AG08395 (cell line): Measurements from ENCODE around the gene TMEM79.
A peak's percentile ranks its signal among the peaks of the same experiment; 100 is the strongest.

Experiments
- DNase-seq: peaks from one replicate; pipeline ENCODE4 v3.0.0; 2012; ENCODE audit warnings: mixed read lengths, low spot score

Gene TMEM79, protein sequence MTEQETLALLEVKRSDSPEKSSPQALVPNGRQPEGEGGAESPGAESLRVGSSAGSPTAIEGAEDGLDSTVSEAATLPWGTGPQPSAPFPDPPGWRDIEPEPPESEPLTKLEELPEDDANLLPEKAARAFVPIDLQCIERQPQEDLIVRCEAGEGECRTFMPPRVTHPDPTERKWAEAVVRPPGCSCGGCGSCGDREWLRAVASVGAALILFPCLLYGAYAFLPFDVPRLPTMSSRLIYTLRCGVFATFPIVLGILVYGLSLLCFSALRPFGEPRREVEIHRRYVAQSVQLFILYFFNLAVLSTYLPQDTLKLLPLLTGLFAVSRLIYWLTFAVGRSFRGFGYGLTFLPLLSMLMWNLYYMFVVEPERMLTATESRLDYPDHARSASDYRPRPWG

DNA sequence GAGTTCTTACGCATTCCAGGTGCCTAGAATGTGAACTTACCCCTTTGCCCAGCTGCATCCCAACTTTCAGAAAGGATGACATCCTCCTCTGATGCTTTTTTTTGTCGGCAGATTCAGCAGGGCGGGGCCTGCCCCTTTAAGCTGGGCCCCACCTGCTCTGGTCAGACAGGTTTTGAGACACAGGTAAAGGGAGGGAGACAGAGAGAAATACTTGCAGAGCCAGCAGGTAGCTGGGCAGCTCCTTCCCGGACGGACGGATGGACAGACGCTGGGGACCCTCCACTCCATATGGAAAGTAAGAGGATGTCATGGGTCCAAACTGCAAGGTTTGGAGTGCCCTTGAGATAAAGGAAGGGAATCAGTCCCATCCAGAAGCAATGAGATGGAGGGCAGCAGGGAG is at the start of gene TMEM79:
Gene TMEM79, plus strand, starts transcription at position 214 of the 400 bp plus-strand sequence. CDS start 902 bp downstream, outside the sequence.
- no peak for DNase-seq

DNA sequence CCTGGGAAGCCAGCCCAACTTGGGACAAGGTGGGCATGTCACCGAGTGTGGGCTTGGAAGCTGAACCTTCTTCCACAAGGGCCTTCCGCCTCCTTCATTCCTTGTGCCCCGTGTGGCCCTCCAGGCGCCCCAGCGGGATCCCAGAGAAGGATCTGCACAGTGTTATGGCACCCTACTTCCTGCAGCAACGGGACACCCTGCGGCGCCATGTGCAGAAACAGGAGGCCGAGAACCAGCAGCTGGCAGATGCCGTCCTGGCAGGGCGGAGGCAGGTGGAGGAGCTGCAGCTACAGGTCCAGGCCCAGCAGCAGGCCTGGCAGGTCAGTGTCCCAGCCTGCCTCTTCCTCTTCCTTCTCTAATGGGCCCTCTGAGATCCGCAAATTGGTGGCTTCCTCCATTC is 48.0 kb upstream of the TMEM79 start:
- no peak for DNase-seq

DNA sequence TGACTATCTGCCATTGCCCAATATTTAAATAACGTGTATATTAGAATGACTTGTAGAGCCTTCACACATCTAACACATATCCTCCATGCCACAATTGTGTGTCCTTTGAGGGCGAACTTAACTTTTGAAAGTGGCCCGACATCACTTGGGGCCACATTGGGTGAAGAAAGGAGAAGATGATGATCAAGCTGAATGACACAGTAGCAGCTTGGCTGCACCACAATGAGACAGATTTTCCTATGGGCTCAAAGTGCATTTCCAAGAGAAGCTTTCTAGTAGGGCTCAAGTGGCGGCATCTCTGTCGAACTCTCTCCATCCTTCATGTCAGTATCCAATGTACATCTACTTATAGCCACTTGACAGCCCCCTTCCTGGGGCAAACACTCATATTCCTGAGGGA is 45.9 kb upstream of the TMEM79 start:
- DNase-seq = no peak

DNA sequence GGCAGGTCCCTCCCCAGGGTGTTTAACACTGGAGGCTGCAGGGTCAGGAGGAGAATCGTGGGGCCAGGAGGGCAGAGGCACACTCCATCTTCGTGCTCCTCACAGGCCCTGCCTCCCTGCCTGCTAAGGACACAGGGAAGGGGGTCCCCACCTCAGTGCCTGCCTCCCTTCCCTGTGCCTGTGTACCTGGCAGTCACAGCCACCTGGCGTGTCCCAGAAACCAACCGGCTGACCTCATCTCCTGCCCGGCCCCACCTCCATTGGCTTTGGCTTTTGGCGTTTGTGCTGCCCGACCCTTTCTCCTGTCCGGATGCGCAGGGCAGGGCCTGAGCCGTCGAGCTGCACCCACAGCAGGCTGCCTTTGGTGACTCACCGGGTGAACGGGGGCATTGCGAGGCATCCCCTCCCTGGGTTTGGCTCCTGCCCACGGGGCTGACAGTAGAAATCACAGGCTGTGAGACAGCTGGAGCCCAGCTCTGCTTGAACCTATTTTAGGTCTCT is 42.8 kb upstream of the TMEM79 start:
- peak; percentile 48 for DNase-seq

DNA sequence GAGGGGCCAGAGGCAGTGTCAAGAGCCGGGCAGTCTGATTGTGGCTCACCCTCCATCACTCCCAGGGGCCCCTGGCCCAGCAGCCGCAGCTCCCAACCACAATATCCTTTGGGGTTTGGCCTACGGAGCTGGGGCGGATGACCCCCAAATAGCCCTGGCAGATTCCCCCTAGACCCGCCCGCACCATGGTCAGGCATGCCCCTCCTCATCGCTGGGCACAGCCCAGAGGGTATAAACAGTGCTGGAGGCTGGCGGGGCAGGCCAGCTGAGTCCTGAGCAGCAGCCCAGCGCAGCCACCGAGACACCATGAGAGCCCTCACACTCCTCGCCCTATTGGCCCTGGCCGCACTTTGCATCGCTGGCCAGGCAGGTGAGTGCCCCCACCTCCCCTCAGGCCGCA is 42.2 kb upstream of the TMEM79 start, which contains the start of gene BGLAP:
Gene BGLAP, plus strand, starts transcription at position 259 of the 400 bp plus-strand sequence. Its CDS starts 48 bp downstream, at position 307.
- DNase-seq = no peak

DNA sequence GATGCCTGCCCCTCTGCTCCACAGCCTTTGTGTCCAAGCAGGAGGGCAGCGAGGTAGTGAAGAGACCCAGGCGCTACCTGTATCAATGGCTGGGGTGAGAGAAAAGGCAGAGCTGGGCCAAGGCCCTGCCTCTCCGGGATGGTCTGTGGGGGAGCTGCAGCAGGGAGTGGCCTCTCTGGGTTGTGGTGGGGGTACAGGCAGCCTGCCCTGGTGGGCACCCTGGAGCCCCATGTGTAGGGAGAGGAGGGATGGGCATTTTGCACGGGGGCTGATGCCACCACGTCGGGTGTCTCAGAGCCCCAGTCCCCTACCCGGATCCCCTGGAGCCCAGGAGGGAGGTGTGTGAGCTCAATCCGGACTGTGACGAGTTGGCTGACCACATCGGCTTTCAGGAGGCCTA is 41.4 kb upstream of the TMEM79 start:
- no peak for DNase-seq

DNA sequence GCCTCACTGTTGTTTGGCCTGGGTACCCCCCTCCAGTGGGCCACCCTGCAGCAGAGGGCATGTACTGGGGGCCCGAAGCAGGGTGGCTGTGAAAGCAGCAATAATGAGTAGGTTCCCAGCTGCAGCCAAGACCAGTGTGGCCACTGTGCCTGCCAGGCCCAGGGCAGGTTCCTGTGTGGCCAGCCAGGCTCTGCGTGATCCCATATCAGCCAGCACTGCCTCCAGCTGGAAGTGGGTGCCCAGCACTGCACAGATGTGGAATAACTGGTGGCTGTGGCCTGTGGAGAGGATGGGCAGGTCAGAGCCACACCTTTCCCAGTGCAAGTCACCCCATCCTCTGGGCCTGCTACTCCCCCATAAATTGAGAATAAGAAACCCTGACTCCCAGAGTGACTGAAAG is 40.0 kb upstream of the TMEM79 start:
- no peak for DNase-seq

DNA sequence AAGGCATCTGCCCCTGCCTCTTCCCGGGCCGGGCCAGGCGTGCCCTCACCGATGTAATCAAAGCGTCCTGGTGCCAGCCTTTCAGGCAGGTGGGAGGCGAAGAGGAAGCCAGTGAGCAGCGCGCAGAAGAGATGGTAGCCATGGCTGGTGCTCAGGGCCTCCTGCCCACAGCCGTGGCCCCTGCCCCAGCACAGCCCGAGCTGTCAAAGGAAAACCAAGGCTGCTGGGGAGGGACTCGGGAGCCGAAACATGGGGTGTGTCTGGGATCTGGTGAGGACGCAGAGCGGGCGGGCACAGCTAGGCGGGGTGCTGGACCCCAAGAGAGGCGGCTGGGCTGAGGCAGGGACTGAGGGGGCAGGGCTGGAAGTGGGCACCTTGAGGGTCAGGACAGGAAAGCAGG is 39.4 kb upstream of the TMEM79 start:
- DNase-seq = no peak

DNA sequence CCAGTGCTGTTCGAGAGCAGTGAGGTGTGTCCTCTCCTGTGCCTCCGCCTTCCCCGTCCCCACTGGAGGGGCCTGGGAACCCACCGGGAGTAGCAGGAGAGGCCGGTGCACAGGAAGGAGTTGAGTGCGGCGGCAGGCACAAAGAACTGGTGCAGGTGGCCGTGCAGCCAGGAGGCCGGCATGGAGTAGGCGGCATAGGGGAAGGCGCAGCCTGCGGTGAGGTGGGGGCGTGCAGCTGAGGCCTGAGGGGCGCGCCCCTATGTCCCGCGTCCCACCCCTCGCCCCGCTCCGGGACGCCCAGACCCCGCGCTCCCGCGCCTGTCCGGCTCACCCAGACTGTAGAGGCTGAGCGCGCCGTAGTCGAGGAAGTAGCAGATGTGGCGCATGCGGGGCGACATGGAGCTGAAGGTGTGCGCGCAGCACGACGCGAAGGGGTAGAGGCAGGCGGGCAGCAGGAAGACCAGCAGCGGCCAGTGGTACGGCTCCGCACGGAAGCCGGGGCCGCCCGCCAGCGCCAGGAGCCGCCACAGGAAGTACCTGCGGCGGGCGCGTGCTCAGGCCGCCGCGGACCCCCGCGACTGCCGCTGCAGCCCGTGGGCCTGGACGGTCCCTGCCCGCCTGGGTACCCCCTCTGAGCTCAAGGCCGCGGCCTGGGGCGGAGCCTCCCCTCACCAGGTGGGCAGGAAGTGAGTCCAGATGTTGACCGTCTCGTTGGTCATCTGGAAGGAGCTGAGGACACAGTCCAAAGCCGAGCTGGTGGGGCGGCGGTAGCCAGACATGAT is 38.5 kb upstream of the TMEM79 start:
- DNase-seq = peak; percentile 21

DNA sequence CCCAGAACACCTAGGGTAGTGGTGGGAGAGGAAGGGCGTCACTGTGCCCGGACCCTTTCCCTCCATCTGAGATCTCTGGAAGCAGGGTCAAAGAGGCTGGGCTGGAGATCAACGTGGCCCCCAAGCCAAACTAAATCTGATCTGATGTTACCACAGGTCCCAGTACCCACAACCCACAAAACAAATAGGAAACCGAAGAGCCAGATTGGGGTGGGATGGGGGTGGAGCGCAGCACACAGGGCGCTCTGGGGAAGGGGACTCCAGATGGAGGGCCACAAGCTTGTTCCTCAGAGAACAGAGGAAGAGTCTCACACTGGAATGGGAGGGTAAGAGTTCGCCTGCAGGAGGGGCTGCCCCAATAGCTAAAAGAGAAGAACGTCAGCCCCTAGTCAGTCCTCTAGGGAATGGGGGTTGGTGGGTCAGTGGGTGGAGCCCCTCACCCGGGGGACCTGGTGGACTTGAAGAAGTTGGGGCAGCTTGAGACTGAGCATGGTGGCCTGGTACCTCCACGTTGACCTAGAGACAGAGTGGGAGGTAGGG is 37.8 kb upstream of the TMEM79 start:
- DNase-seq = no peak

DNA sequence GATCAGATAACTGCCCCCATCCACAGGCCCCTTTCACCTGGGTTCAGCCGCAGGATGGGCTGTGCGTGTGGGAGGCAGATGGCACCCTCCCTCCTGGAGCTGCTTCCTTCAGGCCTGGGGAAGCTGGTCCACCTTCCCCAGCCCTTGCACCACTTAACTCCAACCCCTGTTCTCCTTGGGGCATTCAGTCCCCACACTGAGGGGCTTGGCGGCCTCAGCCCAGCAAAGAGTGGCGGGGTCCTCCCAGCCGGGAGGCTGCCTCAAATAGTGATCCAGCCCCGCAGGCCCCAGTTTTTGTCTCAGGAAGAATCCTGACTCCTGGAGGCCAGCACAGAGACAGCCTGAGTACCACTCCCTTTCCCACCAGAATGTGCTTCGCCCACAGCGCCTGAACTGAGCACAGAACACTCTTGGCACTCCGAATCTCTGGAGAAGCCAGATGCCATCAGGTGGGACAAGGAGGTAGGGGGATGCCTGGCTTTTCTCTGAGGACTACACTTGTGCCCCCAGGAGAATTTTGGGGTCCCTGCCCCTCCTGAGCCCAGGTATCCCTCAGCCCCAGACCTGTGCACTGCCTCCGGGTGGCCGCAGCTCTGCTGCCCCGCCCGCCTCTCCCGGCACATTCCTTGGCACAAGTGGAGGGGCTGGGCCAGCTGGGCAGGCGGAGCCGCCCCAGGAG is 37.2 kb upstream of the TMEM79 start:
- DNase-seq = no peak

DNA sequence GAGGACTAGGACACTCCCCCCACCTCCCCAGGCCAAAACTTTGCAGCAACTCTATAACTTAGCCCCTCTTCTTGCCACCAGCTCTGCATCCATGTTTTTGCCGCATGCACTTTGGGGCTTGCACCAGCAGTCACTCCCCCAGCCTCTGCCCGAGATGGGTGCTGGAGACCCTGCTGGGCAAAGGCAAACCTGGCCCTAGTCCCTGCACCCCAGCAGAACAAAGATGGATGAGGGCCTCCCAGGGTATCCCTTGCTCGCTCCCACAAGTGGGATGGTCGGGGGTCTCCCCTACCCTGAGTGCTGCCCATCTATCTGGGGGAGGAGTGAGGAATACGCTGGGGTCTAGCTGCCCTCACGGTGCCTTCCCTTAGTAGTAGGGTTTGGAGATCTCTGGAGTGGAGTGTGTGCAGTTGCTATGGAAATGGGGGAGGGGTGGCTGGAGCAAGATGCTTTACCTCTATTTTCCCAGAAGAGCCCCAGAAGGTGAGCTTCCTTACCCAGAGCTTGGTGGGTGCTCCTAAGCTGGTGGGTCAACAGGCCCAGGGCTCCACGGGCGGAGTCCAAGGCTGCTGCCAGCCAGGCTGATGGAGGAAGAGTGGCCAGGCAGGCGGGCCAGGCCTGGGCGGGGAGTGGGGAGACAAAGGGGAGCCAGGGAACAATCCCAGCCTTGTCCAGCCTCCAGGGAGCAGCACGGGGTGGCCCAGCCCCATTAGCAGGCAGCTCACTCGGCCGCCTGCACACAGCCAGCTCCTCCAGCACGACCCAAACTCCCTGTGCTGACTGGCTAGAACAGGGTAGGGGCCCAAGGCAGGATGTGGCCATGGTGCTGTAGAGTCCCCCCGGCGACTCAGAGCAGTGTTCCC is 36.4 kb upstream of the TMEM79 start, which contains the start of gene PAQR6:
Gene PAQR6, minus strand, starts transcription at position 597 of the 863 bp plus-strand sequence. CDS start 1,325 bp downstream, outside the sequence.
- no peak for DNase-seq

DNA sequence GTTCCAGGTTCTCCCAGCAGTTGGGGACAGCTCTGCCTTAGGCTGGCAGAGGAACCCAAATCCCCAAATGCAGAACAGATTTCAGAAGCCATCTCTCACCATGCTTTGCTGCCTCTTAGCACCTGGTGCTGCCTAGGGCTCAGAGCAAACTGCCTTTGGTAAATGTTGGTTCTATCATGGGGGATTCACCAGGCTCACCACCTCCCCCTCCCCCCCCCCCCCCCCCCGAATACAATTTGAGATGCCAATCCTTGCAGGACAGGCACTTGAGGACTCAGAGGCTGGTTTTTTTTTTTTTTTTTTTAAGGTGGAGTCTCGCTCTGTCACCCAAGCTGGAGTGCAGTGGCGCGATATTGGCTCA is 35.8 kb upstream of the TMEM79 start:
- no peak for DNase-seq

DNA sequence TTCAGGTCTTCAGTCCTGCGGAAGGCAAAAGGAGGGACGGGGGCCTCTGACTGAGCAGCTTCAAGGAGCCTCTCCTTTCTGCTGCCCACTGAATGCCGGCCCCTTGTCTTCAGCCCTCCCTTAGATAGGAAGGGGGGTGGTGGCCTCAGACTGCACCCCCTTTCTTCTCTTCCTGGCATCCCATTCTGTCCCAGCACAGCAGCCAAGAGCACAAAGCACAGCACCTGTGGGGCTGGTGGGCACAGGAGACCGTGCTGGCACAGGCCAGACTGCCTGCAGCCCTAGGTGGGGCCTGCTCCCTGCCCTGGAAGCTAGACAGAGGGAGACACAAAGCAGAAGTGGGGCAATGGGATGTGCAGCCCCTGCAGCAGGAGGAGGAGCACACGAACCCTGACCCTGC is 34.5 kb upstream of the TMEM79 start:
- DNase-seq = no peak

DNA sequence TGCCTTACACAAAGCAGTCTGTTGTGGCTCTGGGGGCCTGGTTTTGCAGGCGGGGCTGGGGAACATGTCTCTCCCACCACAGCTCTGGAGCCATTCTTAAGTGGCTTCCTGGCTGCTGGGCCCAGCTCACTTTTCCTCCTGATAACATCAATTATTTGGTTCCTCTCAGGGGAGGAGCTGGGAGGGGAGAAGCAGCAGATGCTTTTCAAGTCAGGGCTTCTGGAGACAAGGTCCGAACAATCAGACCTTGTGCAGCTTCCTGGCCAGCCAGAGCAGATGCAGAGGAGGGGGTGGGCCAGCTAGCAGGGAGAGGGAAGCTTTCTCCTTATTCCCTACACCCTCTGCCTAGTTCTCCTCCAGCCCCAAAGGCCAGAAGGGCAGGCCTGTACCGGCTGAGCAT is 32.6 kb upstream of the TMEM79 start:
- no peak for DNase-seq

DNA sequence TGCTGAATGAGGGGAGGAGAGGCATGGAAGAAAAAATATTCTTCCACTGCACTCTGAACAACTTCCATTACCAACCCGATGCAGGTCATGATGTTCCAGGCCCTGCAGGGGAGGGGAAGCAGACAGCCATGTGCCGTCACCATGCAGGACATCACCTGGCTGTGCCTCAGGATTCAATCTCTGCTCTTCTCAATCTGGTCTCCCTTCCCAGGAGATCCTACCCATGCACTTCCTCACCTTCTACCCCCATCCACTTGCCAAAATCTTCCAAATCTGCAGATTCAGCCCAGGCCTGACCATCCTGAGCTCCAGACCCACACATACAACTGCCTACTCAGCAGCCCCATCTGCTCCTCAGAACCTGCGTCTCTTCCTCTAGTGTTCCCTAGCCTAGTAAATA is 30.5 kb upstream of the TMEM79 start:
- no peak for DNase-seq

DNA sequence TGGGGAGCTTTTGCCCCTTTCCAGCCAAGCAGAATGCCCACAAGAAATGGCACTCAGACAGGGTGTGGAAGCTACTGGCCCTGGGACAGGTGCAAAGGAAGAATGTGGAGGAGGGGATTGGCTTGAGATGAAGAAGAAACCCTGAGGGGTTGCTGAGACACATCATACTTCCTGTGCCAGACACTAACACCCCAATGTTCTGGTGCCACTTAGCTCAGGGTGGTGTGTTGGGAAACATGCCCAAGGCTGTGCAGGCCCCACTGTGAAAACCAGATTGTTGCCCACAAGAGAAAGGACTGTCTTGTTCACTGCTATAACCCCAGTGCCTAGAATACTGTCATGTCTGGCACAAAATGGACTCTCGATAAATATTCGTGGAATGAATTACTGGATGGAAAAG is 26.4 kb upstream of the TMEM79 start:
- DNase-seq = no peak

DNA sequence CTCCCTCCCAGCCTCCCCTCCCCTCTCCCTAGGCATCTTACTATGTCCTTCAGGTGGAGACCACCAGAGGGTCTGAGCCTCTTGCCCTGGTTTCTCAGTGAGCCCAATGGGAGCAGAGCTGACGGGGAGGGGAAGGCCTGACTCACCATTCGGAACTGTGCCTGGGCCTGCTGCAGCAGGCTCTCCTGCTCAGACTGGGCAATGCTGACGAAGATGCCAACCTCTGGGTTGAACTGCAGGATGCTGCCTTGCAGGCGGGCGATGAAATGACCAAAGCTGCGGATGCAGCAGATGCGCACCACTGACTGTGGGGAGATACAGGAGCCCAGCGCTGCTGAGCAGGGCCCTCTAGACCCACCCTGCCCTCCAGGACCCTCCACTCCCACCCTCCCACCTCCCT is 25.3 kb upstream of the TMEM79 start:
- DNase-seq = no peak

DNA sequence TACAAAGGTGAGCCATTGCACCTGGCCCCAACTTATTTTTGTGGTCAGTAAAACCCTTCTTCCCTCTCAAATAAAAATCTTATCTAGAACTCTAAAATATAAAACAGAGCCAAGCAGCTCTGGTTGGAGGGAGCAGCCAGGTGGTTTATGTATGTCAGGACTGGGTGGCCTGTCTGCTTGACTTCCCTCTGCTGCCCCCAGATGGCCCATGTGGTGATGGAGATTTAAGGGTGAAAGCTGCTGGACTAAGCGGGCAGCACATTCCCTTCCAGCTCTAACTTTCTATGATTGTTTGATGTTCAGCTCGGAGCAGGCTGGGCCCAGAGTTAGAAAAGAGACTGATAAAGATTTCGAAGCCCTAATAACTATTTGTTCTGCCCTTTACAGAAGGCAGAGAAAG is 24.3 kb upstream of the TMEM79 start:
- DNase-seq = no peak

DNA sequence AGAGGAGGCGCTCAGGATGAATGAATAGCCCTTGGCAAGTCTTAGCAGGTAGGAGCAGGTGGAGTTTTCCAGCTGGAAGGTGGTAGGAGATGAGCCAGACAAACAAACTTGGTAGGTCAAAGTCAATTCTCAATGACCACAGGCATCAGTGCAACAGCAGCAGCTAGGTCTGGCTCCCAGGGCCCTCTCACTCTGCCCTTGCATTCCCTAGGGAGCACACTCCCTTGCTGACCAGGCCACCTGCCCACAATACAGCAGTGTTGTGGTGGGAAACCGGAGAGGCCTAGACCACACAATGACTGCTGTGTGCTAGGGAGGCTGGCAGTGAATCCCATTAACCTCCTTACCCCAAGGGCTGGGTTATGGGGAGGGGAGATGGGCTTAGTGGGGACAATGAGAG is 23.2 kb upstream of the TMEM79 start:
- DNase-seq = no peak
